Measurements from ENCODE around the gene CYTH1. TPM values are rescaled to one million over a fixed set of nuclear protein-coding genes. Genes with fewer than 3 reads are reported as not detected.
A peak's percentile ranks its signal among the peaks of the same experiment; 100 is the strongest.

The CYTH1 gene
- total RNA-seq, 1 donor from 2014 or later: 28.9 TPM

DNA sequence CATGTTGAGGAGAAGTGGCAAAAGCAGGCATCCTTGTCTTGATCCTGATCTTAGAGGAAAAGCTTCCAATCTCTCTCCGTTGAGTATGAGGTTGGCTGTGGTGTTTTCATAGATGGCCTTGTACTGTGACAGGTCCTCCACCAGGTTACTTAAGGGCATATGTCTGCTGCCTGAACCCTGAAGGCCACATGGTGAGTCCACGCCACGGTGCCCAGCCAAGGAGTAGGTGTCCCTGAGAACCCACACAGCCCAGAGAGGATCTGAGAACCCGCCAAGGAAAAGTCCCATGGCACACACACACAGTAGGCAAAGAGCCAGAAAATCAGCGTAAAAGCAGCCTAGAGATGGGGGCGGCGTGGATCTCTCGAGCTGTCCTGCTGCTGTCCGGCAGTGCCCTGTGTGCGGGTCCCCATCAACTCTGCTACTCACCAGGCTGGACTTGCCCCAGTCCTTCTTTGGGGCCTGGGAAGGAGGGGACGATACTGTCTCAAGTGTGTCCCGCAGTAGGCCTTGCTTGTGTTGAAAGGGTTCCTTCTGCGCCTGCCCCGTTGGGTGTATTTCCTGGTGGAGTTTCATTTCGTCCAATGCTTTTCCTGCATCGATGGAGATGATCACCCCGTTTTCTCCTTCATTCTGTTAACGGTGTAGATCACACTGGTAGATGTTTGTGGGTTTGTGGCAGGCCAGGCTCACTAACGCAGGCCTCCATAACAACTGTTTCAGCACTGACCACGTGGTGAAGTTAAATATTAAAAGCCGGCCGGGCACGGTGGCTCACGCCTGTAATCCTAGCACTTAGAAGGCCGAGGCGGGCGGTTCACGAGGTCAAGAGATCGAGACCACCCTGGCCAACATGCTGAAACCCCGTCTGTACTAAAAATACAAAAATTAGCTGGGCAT, 114.1 kb downstream of the CYTH1 start:
- Histone ChIP-seq H3K4me1 (peaks cover 28% of the 10 kb centered on the region), H3K36me3 (peaks cover 3% of the 10 kb centered on the region), H3K9me3 (replicated peaks) (no peaks in the 10 kb centered on the region), H3K27ac (replicated peaks) (no peak overlapping the region), H3K27me3 (ENCODE audit: low read depth) (no peaks in the 10 kb centered on the region), H3K4me3 (no peak overlapping the region)
- no peak for TF ChIP-seq CTCF (IDR thresholded peaks at IDR 0.05; ENCODE audit: borderline replicate concordance)
- DNase-seq: no peak
- intact Hi-C loops (cut with micrococcal nuclease): no loop called here

DNA sequence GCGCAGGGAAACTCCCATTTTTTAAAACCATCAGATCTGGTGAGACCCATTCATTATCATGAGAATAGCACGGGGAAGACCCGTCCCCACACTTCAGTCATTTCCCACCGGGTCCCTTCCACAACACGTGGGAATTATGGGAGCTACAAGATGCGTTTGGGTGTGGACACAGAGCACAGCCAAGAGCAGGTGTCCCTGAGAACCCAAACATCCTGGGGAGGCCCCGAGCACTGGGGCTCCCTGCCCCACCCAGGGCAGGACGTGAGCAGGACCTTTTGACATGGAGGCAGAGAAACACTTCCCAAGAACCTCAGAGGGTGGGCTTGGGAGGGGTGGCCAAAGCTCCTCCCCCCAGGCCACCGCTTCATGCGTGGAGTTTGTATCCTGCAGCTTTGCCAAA, 115.0 kb downstream of the CYTH1 start:
- H3K4me3 ChIP-seq: no peak overlapping the region
- no peak for DNase-seq
- no peaks in the 10 kb centered on the region for H3K9me3 ChIP-seq (replicated peaks)
- no peaks in the 10 kb centered on the region for H3K36me3 ChIP-seq
- H3K27me3 ChIP-seq (ENCODE audit: low read depth): no peaks in the 10 kb centered on the region
- H3K4me1 ChIP-seq: peaks cover 28% of the 10 kb centered on the region
- H3K27ac ChIP-seq (replicated peaks): peak overlapping the region; percentile 77
- intact Hi-C loops (cut with micrococcal nuclease): no loop called here
- no peak for TF ChIP-seq CTCF (IDR thresholded peaks at IDR 0.05; ENCODE audit: borderline replicate concordance)

GRCh38 chr17:78665952-78666920, 115.8 kb downstream of the CYTH1 start:
- no peak for TF ChIP-seq CTCF (IDR thresholded peaks at IDR 0.05; ENCODE audit: borderline replicate concordance)
- H3K27ac ChIP-seq (replicated peaks): peak overlapping the region; percentile 77
- DNase-seq: peak; percentile 43

GRCh38 chr17:78665387-78665951, 116.6 kb downstream of the CYTH1 start:
- Histone ChIP-seq H3K4me3 (no peak overlapping the region), H3K27ac (replicated peaks) (peak overlapping the region; percentile 77), H3K36me3 (no peaks in the 10 kb centered on the region), H3K4me1 (peaks cover 28% of the 10 kb centered on the region), H3K9me3 (replicated peaks) (no peaks in the 10 kb centered on the region), H3K27me3 (ENCODE audit: low read depth) (no peaks in the 10 kb centered on the region)
- intact Hi-C loops (cut with micrococcal nuclease): no loop called here
- no peak for TF ChIP-seq CTCF (IDR thresholded peaks at IDR 0.05; ENCODE audit: borderline replicate concordance)
- no peak for DNase-seq

More at GRCh38 chr17:78665952-78666920, 115.8 kb downstream of the CYTH1 start:
- no peaks in the 10 kb centered on the region for H3K27me3 ChIP-seq (ENCODE audit: low read depth)
- no peaks in the 10 kb centered on the region for H3K9me3 ChIP-seq (replicated peaks)
- intact Hi-C loops (cut with micrococcal nuclease): no loop called here
- H3K4me3 ChIP-seq: no peak overlapping the region
- H3K4me1 ChIP-seq: peaks cover 28% of the 10 kb centered on the region
- no peaks in the 10 kb centered on the region for H3K36me3 ChIP-seq

Measured in left ventricle myocardium inferior (tissue), 1 donor.